ENCODE data around the gene NCOA3. TPM values are rescaled to one million over a fixed set of nuclear protein-coding genes. Genes with fewer than 3 reads are reported as not detected.

The NCOA3 gene
- total and polyA plus RNA-seq, 2 donors, result 11.4 to 20.3 TPM

- H3K36me3 ChIP-seq (ENCODE audit: control insufficient read depth in 2 of 2, insufficient read depth in 2 of 2, low read length in 1 of 2), result no peaks in the 10 kb centered on the region
- 92% methylated on average over 20 of the region's 20 CpGs for WGBS
These were observed 174.6 kb downstream of the NCOA3 start for GRCh38 chr20:47676219-47676721.

GRCh38 chr20:47676912-47677634, 175.4 kb downstream of the NCOA3 start:
- H3K27ac ChIP-seq (ENCODE audit: low read depth in 1 of 2, low read length in 1 of 2), result no peak overlapping the region
- no peaks in the 10 kb centered on the region for H3K27me3 ChIP-seq (ENCODE audit: control insufficient read depth in 2 of 2, insufficient read depth in 1 of 2, low read length in 1 of 2)
- H3K4me3 ChIP-seq (ENCODE audit: low read length in 2 of 2), result no peak overlapping the region
- H3K9me3 ChIP-seq (ENCODE audit: control insufficient read depth in 2 of 2, insufficient read depth in 1 of 2, low read length in 1 of 2), result no peaks in the 10 kb centered on the region
- 74% methylated on average over 18 of the region's 18 CpGs for WGBS
- DNase-seq (ENCODE audit: low read depth in 6 of 9, low spot score in 9 of 9), result peak in 4 of 9 donors; percentile 4 to 61 (median 26)
- no peaks in the 10 kb centered on the region for H3K4me1 ChIP-seq (ENCODE audit: control insufficient read depth in 2 of 2, insufficient read depth in 2 of 2, low read length in 2 of 2)
- H3K36me3 ChIP-seq (ENCODE audit: control insufficient read depth in 2 of 2, insufficient read depth in 2 of 2, low read length in 1 of 2), result no peaks in the 10 kb centered on the region

More at GRCh38 chr20:47676219-47676721, 174.6 kb downstream of the NCOA3 start:
- H3K27ac ChIP-seq (ENCODE audit: low read depth in 1 of 2, low read length in 1 of 2), result no peak overlapping the region
- H3K9me3 ChIP-seq (ENCODE audit: control insufficient read depth in 2 of 2, insufficient read depth in 1 of 2, low read length in 1 of 2), result no peaks in the 10 kb centered on the region
- no peak for DNase-seq (ENCODE audit: low read depth in 6 of 9, low spot score in 9 of 9)
- H3K4me1 ChIP-seq (ENCODE audit: control insufficient read depth in 2 of 2, insufficient read depth in 2 of 2, low read length in 2 of 2), result no peaks in the 10 kb centered on the region
- H3K27me3 ChIP-seq (ENCODE audit: control insufficient read depth in 2 of 2, insufficient read depth in 1 of 2, low read length in 1 of 2), result no peaks in the 10 kb centered on the region
- no peak overlapping the region for H3K4me3 ChIP-seq (ENCODE audit: low read length in 2 of 2)

GRCh38 chr20:47677635-47678453, 176.2 kb downstream of the NCOA3 start:
- Histone ChIP-seq H3K4me3 (ENCODE audit: low read length in 2 of 2) (no peak overlapping the region), H3K27me3 (ENCODE audit: control insufficient read depth in 2 of 2, insufficient read depth in 1 of 2, low read length in 1 of 2) (no peaks in the 10 kb centered on the region), H3K4me1 (ENCODE audit: control insufficient read depth in 2 of 2, insufficient read depth in 2 of 2, low read length in 2 of 2) (no peaks in the 10 kb centered on the region), H3K27ac (ENCODE audit: low read depth in 1 of 2, low read length in 1 of 2) (no peak overlapping the region), H3K36me3 (ENCODE audit: control insufficient read depth in 2 of 2, insufficient read depth in 2 of 2, low read length in 1 of 2) (no peaks in the 10 kb centered on the region), H3K9me3 (ENCODE audit: control insufficient read depth in 2 of 2, insufficient read depth in 1 of 2, low read length in 1 of 2) (no peaks in the 10 kb centered on the region)
- 43% methylated on average over 15 of the region's 15 CpGs for WGBS
- peak in 8 of 9 donors; percentile 29 to 72 (median 58) for DNase-seq (ENCODE audit: low read depth in 6 of 9, low spot score in 9 of 9)

GRCh38 chr20:47678536-47678935, 176.8 kb downstream of the NCOA3 start:
- Histone ChIP-seq H3K9me3 (ENCODE audit: control insufficient read depth in 2 of 2, insufficient read depth in 1 of 2, low read length in 1 of 2) (no peaks in the 10 kb centered on the region), H3K27ac (ENCODE audit: low read depth in 1 of 2, low read length in 1 of 2) (no peak overlapping the region), H3K36me3 (ENCODE audit: control insufficient read depth in 2 of 2, insufficient read depth in 2 of 2, low read length in 1 of 2) (no peaks in the 10 kb centered on the region), H3K4me1 (ENCODE audit: control insufficient read depth in 2 of 2, insufficient read depth in 2 of 2, low read length in 2 of 2) (no peaks in the 10 kb centered on the region), H3K27me3 (ENCODE audit: control insufficient read depth in 2 of 2, insufficient read depth in 1 of 2, low read length in 1 of 2) (no peaks in the 10 kb centered on the region), H3K4me3 (ENCODE audit: low read length in 2 of 2) (no peak overlapping the region)
- no peak for DNase-seq (ENCODE audit: low read depth in 6 of 9, low spot score in 9 of 9)
- 96% methylated on average over 17 of the region's 17 CpGs for WGBS

GRCh38 chr20:47679462-47679861, 177.8 kb downstream of the NCOA3 start:
- Histone ChIP-seq H3K27ac (ENCODE audit: low read depth in 1 of 2, low read length in 1 of 2) (no peak overlapping the region), H3K9me3 (ENCODE audit: control insufficient read depth in 2 of 2, insufficient read depth in 1 of 2, low read length in 1 of 2) (no peaks in the 10 kb centered on the region), H3K4me3 (ENCODE audit: low read length in 2 of 2) (no peak overlapping the region), H3K27me3 (ENCODE audit: control insufficient read depth in 2 of 2, insufficient read depth in 1 of 2, low read length in 1 of 2) (no peaks in the 10 kb centered on the region), H3K4me1 (ENCODE audit: control insufficient read depth in 2 of 2, insufficient read depth in 2 of 2, low read length in 2 of 2) (no peaks in the 10 kb centered on the region), H3K36me3 (ENCODE audit: control insufficient read depth in 2 of 2, insufficient read depth in 2 of 2, low read length in 1 of 2) (no peaks in the 10 kb centered on the region)
- DNase-seq (ENCODE audit: low read depth in 6 of 9, low spot score in 9 of 9), result no peak
- WGBS, result 93% methylated on average over 4 of the region's 4 CpGs

- H3K4me1 ChIP-seq (ENCODE audit: control insufficient read depth in 2 of 2, insufficient read depth in 2 of 2, low read length in 2 of 2), result no peaks in the 10 kb centered on the region
- DNase-seq (ENCODE audit: low read depth in 6 of 9, low spot score in 9 of 9), result no peak
- no peaks in the 10 kb centered on the region for H3K27me3 ChIP-seq (ENCODE audit: control insufficient read depth in 2 of 2, insufficient read depth in 1 of 2, low read length in 1 of 2)
- no peak overlapping the region for H3K4me3 ChIP-seq (ENCODE audit: low read length in 2 of 2)
- 96% methylated on average over 6 of the region's 6 CpGs for WGBS
- H3K27ac ChIP-seq (ENCODE audit: low read depth in 1 of 2, low read length in 1 of 2), result no peak overlapping the region
- H3K36me3 ChIP-seq (ENCODE audit: control insufficient read depth in 2 of 2, insufficient read depth in 2 of 2, low read length in 1 of 2), result no peaks in the 10 kb centered on the region
- H3K9me3 ChIP-seq (ENCODE audit: control insufficient read depth in 2 of 2, insufficient read depth in 1 of 2, low read length in 1 of 2), result no peaks in the 10 kb centered on the region
These were observed 179.3 kb downstream of the NCOA3 start for GRCh38 chr20:47680804-47681529.

GRCh38 chr20:47682028-47682783, 180.5 kb downstream of the NCOA3 start:
- Histone ChIP-seq H3K4me3 (ENCODE audit: low read length in 2 of 2) (no peak overlapping the region), H3K36me3 (ENCODE audit: control insufficient read depth in 2 of 2, insufficient read depth in 2 of 2, low read length in 1 of 2) (no peaks in the 10 kb centered on the region), H3K27ac (ENCODE audit: low read depth in 1 of 2, low read length in 1 of 2) (no peak overlapping the region), H3K9me3 (ENCODE audit: control insufficient read depth in 2 of 2, insufficient read depth in 1 of 2, low read length in 1 of 2) (no peaks in the 10 kb centered on the region), H3K27me3 (ENCODE audit: control insufficient read depth in 2 of 2, insufficient read depth in 1 of 2, low read length in 1 of 2) (no peaks in the 10 kb centered on the region), H3K4me1 (ENCODE audit: control insufficient read depth in 2 of 2, insufficient read depth in 2 of 2, low read length in 2 of 2) (no peaks in the 10 kb centered on the region)
- peak in 1 of 9 donors; percentile 6 for DNase-seq (ENCODE audit: low read depth in 6 of 9, low spot score in 9 of 9)
- 88% methylated on average over 22 of the region's 22 CpGs for WGBS

- no peaks in the 10 kb centered on the region for H3K27me3 ChIP-seq (ENCODE audit: control insufficient read depth in 2 of 2, insufficient read depth in 1 of 2, low read length in 1 of 2)
- H3K4me1 ChIP-seq (ENCODE audit: control insufficient read depth in 2 of 2, insufficient read depth in 2 of 2, low read length in 2 of 2), result no peaks in the 10 kb centered on the region
- H3K27ac ChIP-seq (ENCODE audit: low read depth in 1 of 2, low read length in 1 of 2), result no peak overlapping the region
- no peak overlapping the region for H3K4me3 ChIP-seq (ENCODE audit: low read length in 2 of 2)
- H3K9me3 ChIP-seq (ENCODE audit: control insufficient read depth in 2 of 2, insufficient read depth in 1 of 2, low read length in 1 of 2), result no peaks in the 10 kb centered on the region
- H3K36me3 ChIP-seq (ENCODE audit: control insufficient read depth in 2 of 2, insufficient read depth in 2 of 2, low read length in 1 of 2), result no peaks in the 10 kb centered on the region
- no peak for DNase-seq (ENCODE audit: low read depth in 6 of 9, low spot score in 9 of 9)
- 97% methylated on average over 19 of the region's 19 CpGs for WGBS
These were observed 181.2 kb downstream of the NCOA3 start for GRCh38 chr20:47682916-47683315.
